Embryonic facial prominence (tissue), 1 donor: Measurements from ENCODE around the gene CCDC186.

Experiments
- DNase-seq: peaks from one replicate; pipeline ENCODE4 v3.0.0-alpha.2; 2016; ENCODE audit errors: extremely low spot score

Gene CCDC186

GRCh38 chr10:114115661-114116445 lies 58.1 kb downstream of the CCDC186 start:
- no peak for DNase-seq

GRCh38 chr10:114110174-114110972 lies 63.6 kb downstream of the CCDC186 start:
- no peak for DNase-seq

- DNase-seq = peak; percentile 64
Measured at GRCh38 chr10:114103284-114103683, 70.7 kb downstream of the CCDC186 start.

- DNase-seq = no peak
Measured at GRCh38 chr10:114102256-114102655, 71.7 kb downstream of the CCDC186 start.

GRCh38 chr10:114100848-114101741 lies 72.9 kb downstream of the CCDC186 start:
- DNase-seq = no peak

GRCh38 chr10:114096864-114097263 lies 77.1 kb downstream of the CCDC186 start:
- DNase-seq = no peak

GRCh38 chr10:114095559-114096337 lies 78.3 kb downstream of the CCDC186 start:
- no peak for DNase-seq

- DNase-seq = no peak
Measured at GRCh38 chr10:114094795-114095194, 79.2 kb downstream of the CCDC186 start.

GRCh38 chr10:114087655-114088054 lies 86.3 kb downstream of the CCDC186 start:
- no peak for DNase-seq

- DNase-seq = no peak
Measured at GRCh38 chr10:114087255-114087654, 86.7 kb downstream of the CCDC186 start.

- no peak for DNase-seq
Measured at GRCh38 chr10:114084215-114084614, 89.8 kb downstream of the CCDC186 start.

- no peak for DNase-seq
Measured at GRCh38 chr10:114083040-114083439, 91.0 kb downstream of the CCDC186 start.

GRCh38 chr10:114081911-114082583 lies 92.0 kb downstream of the CCDC186 start:
- no peak for DNase-seq

GRCh38 chr10:114079421-114079820 lies 94.6 kb downstream of the CCDC186 start:
- DNase-seq = no peak

- no peak for DNase-seq
Measured at GRCh38 chr10:114078346-114078745, 95.7 kb downstream of the CCDC186 start.

GRCh38 chr10:114077815-114078219 lies 96.2 kb downstream of the CCDC186 start:
- no peak for DNase-seq

- DNase-seq = no peak
Measured at GRCh38 chr10:114077347-114077746, 96.7 kb downstream of the CCDC186 start.

- no peak for DNase-seq
Measured at GRCh38 chr10:114075093-114075492, 98.9 kb downstream of the CCDC186 start.

- no peak for DNase-seq
Measured at GRCh38 chr10:114073395-114074186, 100.4 kb downstream of the CCDC186 start.

- DNase-seq = no peak
Measured at GRCh38 chr10:114071178-114071577, 102.8 kb downstream of the CCDC186 start.
